ENCODE data around the gene RSPH1.

- TF ChIP-seq CTCF (IDR thresholded peaks at IDR 0.05) (no peak), POLR2A (IDR thresholded peaks at IDR 0.05) (no peak), POLR2AphosphoS5 (IDR thresholded peaks at IDR 0.05) (no peak)
Measured at GRCh38 chr21:42424914-42425541, 71.0 kb downstream of the RSPH1 start.

Data from upper lobe of left lung (tissue), 4 donors.